Measurements from ENCODE around the gene SRC. TPM values are rescaled to one million over a fixed set of nuclear protein-coding genes. Genes with fewer than 3 reads are reported as not detected.

SRC gene
- total RNA-seq, 1 experiment from 2014 or later = 42.3 TPM

DNA sequence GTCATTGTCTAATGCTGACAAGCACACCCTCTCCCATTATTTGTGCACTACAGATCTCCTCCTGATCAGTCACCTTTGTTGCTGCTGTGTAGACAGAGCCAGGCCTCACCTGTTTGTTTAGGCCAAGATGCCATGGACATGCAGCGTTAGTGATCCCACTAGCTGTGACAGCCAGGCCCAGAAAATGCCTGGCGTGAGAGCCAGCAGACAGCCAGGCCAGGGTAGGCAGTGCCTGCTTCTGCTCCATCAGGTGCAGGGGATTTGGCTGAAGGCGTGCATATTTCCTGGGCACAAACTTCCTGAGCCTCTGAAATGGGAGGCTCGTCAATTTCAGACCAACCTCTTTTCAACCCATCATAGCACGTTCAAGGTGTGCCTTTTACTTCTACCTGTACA lies 29.2 kb upstream of the SRC start:
- no peak for TF ChIP-seq RAD21 (IDR thresholded peaks at IDR 0.05; ENCODE audit: low read depth)
- no peak for TF ChIP-seq ZFX (IDR thresholded peaks at IDR 0.05)
- TF ChIP-seq POLR2A (IDR thresholded peaks at IDR 0.05; ENCODE audit: borderline replicate concordance, extremely low read depth, insufficient read depth, insufficient read length) = no peak
- TF ChIP-seq, protein P1, sequence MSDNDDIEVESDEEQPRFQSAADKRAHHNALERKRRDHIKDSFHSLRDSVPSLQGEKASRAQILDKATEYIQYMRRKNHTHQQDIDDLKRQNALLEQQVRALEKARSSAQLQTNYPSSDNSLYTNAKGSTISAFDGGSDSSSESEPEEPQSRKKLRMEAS (IDR thresholded peaks at IDR 0.05) = no peak
- no peak for TF ChIP-seq EZH2phosphoT487 (IDR thresholded peaks at IDR 0.05; ENCODE audit: borderline replicate concordance)
- no peak for TF ChIP-seq FOSL1 (IDR thresholded peaks at IDR 0.05; ENCODE audit: low read depth)
- no peak for TF ChIP-seq SP1 (IDR thresholded peaks at IDR 0.05; ENCODE audit: low read depth)
- TF ChIP-seq, protein P2, sequence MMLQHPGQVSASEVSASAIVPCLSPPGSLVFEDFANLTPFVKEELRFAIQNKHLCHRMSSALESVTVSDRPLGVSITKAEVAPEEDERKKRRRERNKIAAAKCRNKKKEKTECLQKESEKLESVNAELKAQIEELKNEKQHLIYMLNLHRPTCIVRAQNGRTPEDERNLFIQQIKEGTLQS (IDR thresholded peaks at IDR 0.05) = no peak
- TF ChIP-seq YY1 (IDR thresholded peaks at IDR 0.05; ENCODE audit: extremely low read depth, insufficient replicate concordance, low read depth, low read length) = no peak
- Histone ChIP-seq H3K4me2 (ENCODE audit: low read length) (no peak overlapping the region), H4K20me1 (ENCODE audit: insufficient read depth) (no peaks in the 10 kb centered on the region), H3K79me2 (ENCODE audit: insufficient read depth, low read length) (peaks cover 23% of the 10 kb centered on the region), H3K36me3 (ENCODE audit: control insufficient read depth in 1 of 2, insufficient read depth in 2 of 2, low read length in 2 of 2) (peaks cover 0 to 8% of the 10 kb centered on the region in 2 experiments; a peak in 3 of 4 replicates), H3K27ac (ENCODE audit: low read depth, low read length) (no peak overlapping the region), H3K9ac (ENCODE audit: low read length) (no peak overlapping the region), H3K9me3 (ENCODE audit: control insufficient read depth in 1 of 2, insufficient read depth in 1 of 2, low read depth in 1 of 2, low read length in 2 of 2) (no peaks in the 10 kb centered on the region), H2AFZ (ENCODE audit: low read depth, low read length, poor library complexity, severe bottlenecking) (no peak overlapping the region), H3K4me3 (replicated peaks in 1 of 2; ENCODE audit: low read depth in 1 of 2, low read length in 2 of 2) (no peak overlapping the region), H3K9me2 (ENCODE audit: insufficient read depth) (no peaks in the 10 kb centered on the region), H3K4me1 (ENCODE audit: control insufficient read depth in 1 of 2, insufficient read depth in 2 of 2, low read length in 2 of 2) (no peaks in the 10 kb centered on the region; a peak in 1 of 4 replicates), H3K27me3 (ENCODE audit: insufficient read depth, low read length) (no peaks in the 10 kb centered on the region)
- intact Hi-C loops (cut with micrococcal nuclease) = no loop called here
- ChIA-PET CTCF (no interaction called here), POLR2A (no interaction called here), RAD21 (ENCODE audit: low non-redundant PET in 1 of 2, low total read pairs in 2 of 2, uncharacterized antibody in 2 of 2, unreplicated experiment in 2 of 2) (no interaction called here)
- no peak for DNase-seq (ENCODE audit: low read depth, low spot score)
- BruUV-seq (replicated peaks) = TSS peak; percentile 60
- ATAC-seq = no peak

DNA sequence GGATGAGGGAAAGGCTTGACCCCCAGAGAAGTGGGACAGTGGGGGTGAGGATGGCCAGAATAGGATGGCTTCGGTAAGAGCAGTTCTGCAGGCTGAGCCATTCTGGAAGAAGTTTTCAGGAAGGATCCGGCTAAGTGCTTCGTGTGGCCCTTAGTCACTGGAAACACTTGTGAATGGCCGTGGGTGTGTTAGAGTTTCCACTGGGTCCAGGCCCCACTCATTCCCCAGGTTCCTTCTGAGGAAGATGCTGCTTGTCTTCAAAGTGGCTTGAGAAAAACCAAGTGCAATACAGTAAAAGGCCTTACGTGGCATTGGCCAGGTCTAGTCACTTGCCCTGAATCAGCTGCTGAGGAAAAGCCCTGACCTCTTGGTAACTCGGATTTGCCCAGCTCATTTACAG lies 28.6 kb upstream of the SRC start:
- no peaks in the 10 kb centered on the region for H3K4me1 ChIP-seq (ENCODE audit: control insufficient read depth in 1 of 2, insufficient read depth in 2 of 2, low read length in 2 of 2)
- H3K4me2 ChIP-seq (ENCODE audit: low read length) = no peak overlapping the region
- peaks cover 18% of the 10 kb centered on the region for H3K79me2 ChIP-seq (ENCODE audit: insufficient read depth, low read length)
- ChIA-PET CTCF (no interaction called here), POLR2A (no interaction called here), RAD21 (ENCODE audit: low non-redundant PET in 1 of 2, low total read pairs in 2 of 2, uncharacterized antibody in 2 of 2, unreplicated experiment in 2 of 2) (no interaction called here)
- BruUV-seq (replicated peaks) = no TSS peak
- no peak overlapping the region for H3K4me3 ChIP-seq (replicated peaks in 1 of 2; ENCODE audit: low read depth in 1 of 2, low read length in 2 of 2)
- H3K9ac ChIP-seq (ENCODE audit: low read length) = no peak overlapping the region
- ATAC-seq (no peak), DNase-seq (ENCODE audit: low read depth, low spot score) (no peak)
- no peaks in the 10 kb centered on the region for H3K9me2 ChIP-seq (ENCODE audit: insufficient read depth)
- H3K9me3 ChIP-seq (ENCODE audit: control insufficient read depth in 1 of 2, insufficient read depth in 1 of 2, low read depth in 1 of 2, low read length in 2 of 2) = no peaks in the 10 kb centered on the region
- H3K27me3 ChIP-seq (ENCODE audit: insufficient read depth, low read length) = no peaks in the 10 kb centered on the region
- no peak overlapping the region for H2AFZ ChIP-seq (ENCODE audit: low read depth, low read length, poor library complexity, severe bottlenecking)
- TF ChIP-seq, protein P3, sequence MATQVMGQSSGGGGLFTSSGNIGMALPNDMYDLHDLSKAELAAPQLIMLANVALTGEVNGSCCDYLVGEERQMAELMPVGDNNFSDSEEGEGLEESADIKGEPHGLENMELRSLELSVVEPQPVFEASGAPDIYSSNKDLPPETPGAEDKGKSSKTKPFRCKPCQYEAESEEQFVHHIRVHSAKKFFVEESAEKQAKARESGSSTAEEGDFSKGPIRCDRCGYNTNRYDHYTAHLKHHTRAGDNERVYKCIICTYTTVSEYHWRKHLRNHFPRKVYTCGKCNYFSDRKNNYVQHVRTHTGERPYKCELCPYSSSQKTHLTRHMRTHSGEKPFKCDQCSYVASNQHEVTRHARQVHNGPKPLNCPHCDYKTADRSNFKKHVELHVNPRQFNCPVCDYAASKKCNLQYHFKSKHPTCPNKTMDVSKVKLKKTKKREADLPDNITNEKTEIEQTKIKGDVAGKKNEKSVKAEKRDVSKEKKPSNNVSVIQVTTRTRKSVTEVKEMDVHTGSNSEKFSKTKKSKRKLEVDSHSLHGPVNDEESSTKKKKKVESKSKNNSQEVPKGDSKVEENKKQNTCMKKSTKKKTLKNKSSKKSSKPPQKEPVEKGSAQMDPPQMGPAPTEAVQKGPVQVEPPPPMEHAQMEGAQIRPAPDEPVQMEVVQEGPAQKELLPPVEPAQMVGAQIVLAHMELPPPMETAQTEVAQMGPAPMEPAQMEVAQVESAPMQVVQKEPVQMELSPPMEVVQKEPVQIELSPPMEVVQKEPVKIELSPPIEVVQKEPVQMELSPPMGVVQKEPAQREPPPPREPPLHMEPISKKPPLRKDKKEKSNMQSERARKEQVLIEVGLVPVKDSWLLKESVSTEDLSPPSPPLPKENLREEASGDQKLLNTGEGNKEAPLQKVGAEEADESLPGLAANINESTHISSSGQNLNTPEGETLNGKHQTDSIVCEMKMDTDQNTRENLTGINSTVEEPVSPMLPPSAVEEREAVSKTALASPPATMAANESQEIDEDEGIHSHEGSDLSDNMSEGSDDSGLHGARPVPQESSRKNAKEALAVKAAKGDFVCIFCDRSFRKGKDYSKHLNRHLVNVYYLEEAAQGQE (IDR thresholded peaks at IDR 0.05; ENCODE audit: low read depth) = no peak
- no peak for TF ChIP-seq POLR2A (IDR thresholded peaks at IDR 0.05; ENCODE audit: borderline replicate concordance, extremely low read depth, insufficient read depth, insufficient read length)
- intact Hi-C loops (cut with micrococcal nuclease) = no loop called here
- no peak overlapping the region for H3K27ac ChIP-seq (ENCODE audit: low read depth, low read length)
- H3K36me3 ChIP-seq (ENCODE audit: control insufficient read depth in 1 of 2, insufficient read depth in 2 of 2, low read length in 2 of 2) = peaks cover 0 to 8% of the 10 kb centered on the region in 2 experiments; a peak in 2 of 4 replicates
- H4K20me1 ChIP-seq (ENCODE audit: insufficient read depth) = no peaks in the 10 kb centered on the region

Data from HCT116 (cell line).